CD4-positive, alpha-beta T cell treated with Interleukin-17A for 4 hours (primary cell): ENCODE data around the gene IFFO2.
"Not testable (repeated sequence)": the region's sequence is repeated elsewhere in the genome, so short reads cannot be mapped to it uniquely, and the experiment has no call there.

ENCODE experiments used
- DNase-seq: peaks from one replicate; pipeline ENCODE4 v3.0.0-alpha.2; 2020; ENCODE audit warnings: mixed read lengths

Gene IFFO2

GRCh38 chr1:18871401-18872070 is 84.9 kb downstream of the IFFO2 start:
- no peak for DNase-seq

GRCh38 chr1:18870957-18871356 is 85.5 kb downstream of the IFFO2 start:
- no peak for DNase-seq

GRCh38 chr1:18870595-18870865 is 85.9 kb downstream of the IFFO2 start:
- not testable (repeated sequence) for DNase-seq

- DNase-seq, result no peak
These were observed 86.5 kb downstream of the IFFO2 start for GRCh38 chr1:18869847-18870594.

- no peak for DNase-seq
These were observed 87.6 kb downstream of the IFFO2 start for GRCh38 chr1:18868801-18869424.

- no peak for DNase-seq
These were observed 88.1 kb downstream of the IFFO2 start for GRCh38 chr1:18868354-18868753.

GRCh38 chr1:18866846-18867245 is 89.6 kb downstream of the IFFO2 start:
- no peak for DNase-seq

- DNase-seq, result no peak
These were observed 90.2 kb downstream of the IFFO2 start for GRCh38 chr1:18866314-18866713.

- no peak for DNase-seq
These were observed 91.3 kb downstream of the IFFO2 start for GRCh38 chr1:18865176-18865575.

GRCh38 chr1:18861590-18861989 is 94.9 kb downstream of the IFFO2 start:
- no peak for DNase-seq

GRCh38 chr1:18861082-18861481 is 95.4 kb downstream of the IFFO2 start:
- DNase-seq, result no peak

- no peak for DNase-seq
These were observed 96.9 kb downstream of the IFFO2 start, which contains the start of gene TAS1R2 for GRCh38 chr1:18859560-18859959. TSS of gene TAS1R2 (minus strand) at chr1:18859660. CDS start at chr1:18859660, 0 bp downstream.

GRCh38 chr1:18858070-18858688 is 98.3 kb downstream of the IFFO2 start:
- DNase-seq, result no peak

GRCh38 chr1:18856435-18856834 is 100.0 kb downstream of the IFFO2 start:
- DNase-seq, result no peak

- DNase-seq, result no peak
These were observed 100.9 kb downstream of the IFFO2 start for GRCh38 chr1:18855573-18855972.

GRCh38 chr1:18854331-18855025 is 102.0 kb downstream of the IFFO2 start:
- no peak for DNase-seq
